NCI-H2081 (cell line): ENCODE measurements around the gene ABCA7.
A peak's percentile ranks its signal among the peaks of the same experiment; 100 is the strongest.

Source experiments
- DNase-seq, 2 experiments: peaks; one replicate each; lab custom pipeline; 2025; lab: John Stamatoyannopoulos, UW

Gene ABCA7

DNA sequence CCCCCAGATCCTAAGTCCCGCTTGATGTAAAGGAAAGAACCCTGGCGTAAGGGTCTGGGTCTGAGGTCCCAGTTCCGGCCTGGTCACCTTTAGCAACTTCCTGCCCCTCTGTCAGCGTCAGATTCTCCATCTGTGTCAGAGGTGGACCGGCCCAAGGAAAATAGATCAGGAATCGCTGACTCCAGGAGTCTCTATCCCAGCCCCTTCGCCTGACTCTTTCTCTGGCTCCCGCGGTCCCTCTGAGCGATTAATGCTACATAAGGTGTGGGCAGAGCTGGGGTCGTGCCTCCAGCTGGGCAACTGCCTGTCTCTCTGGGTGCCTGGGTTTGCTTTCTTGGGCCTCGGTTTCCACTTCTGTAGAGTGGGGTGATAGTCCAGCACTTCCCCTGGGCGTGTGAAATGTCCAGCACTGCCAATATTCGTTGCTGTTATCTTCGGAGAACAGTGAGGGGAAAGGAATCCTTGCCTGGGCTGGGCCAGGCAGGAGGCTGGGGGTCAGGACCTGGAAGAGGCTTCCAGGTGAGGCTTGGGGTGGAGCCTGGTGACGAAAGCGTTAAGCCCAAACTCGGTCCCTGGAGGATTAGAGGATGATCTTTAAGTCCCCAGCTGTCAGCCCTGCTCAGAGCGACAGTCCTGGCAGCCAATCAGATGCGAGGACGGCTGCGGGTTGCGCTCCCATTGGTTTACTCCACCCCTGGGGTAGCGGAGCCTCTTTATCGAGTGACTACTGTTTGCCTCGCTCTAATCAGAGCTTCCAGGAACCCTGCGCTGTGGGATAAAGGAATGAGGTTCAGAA is 767 bp downstream of the ABCA7 start:
- DNase-seq, result peak; percentile 88 to 94

DNA sequence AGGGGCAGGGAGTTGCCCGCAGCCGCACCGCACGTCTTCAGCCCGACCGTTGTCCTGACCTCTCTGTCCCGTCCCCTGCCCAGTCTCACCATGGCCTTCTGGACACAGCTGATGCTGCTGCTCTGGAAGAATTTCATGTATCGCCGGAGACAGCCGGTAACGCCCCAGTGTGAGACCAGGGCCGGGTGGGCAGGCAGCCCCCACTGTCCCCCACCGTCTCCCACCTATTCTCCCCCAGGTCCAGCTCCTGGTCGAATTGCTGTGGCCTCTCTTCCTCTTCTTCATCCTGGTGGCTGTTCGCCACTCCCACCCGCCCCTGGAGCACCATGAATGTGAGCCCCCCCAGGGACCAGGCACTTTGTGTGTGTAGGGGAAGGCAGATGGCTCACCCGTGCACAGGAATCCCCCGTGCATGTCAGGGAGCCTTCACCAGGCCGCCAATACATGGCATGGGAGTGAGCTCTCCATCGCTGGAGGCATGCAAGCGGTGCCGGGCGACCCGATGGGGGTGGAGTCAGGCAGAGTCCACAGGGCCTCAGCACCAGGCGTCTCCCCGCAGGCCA is 1.4 kb downstream of the ABCA7 start:
- no peak for DNase-seq

DNA sequence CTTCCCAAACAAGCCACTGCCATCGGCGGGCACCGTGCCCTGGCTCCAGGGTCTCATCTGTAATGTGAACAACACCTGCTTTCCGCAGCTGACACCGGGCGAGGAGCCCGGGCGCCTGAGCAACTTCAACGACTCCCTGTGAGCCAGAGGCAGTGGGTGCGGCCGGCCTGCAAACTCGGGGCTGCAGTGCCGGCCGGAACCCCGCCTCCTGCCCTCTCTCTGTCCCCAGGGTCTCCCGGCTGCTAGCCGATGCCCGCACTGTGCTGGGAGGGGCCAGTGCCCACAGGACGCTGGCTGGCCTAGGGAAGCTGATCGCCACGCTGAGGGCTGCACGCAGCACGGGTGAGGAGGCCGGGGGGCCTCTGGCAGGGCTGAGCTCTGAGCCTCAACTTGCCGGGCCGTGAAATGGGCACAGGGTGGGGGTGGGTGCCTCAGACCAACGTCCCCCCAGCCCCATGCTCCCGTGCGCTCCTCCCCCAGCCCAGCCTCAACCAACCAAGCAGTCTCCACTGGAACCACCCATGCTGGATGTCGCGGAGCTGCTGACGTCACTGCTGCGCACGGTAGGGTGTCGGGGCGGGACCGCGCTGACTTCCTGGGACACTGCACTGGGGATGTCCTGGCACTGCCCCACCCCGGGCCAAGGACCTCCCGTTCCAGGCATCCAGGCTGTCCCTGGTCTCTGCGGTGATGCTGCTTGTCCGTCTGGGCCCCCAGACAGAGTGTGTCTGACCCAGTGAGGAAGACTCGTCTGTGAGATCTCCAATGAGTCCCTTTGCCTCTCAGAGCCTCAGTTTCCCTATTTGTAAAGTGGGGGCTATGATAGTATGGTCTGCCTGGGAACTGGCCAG is 2.2 kb downstream of the ABCA7 start:
- peak; percentile 44 to 66 for DNase-seq

GRCh38 chr19:1042689-1043511 is 3.0 kb downstream of the ABCA7 start:
- no peak for DNase-seq

DNA sequence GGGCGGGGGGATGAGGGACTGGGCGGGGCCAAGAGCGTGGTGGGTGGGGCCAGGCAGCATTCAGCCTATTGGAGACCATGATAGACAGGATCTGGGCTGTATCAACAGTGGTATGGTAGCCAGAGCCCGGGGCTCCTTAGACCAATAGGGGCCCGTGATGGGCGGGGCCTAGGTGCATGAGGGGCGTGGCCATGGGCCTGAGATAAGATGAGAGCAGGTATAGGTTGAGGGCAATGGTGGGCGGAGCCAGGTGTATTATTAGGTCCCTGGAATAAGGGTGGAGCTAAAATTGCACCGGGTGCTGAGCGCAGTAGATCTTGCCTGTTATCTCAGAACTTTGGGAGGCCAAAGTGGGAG is 5.3 kb downstream of the ABCA7 start:
- DNase-seq, result no peak

GRCh38 chr19:1046117-1046626 is 6.3 kb downstream of the ABCA7 start:
- no peak for DNase-seq

- DNase-seq, result no peak
These were observed 7.2 kb downstream of the ABCA7 start for GRCh38 chr19:1046836-1047695.

DNA sequence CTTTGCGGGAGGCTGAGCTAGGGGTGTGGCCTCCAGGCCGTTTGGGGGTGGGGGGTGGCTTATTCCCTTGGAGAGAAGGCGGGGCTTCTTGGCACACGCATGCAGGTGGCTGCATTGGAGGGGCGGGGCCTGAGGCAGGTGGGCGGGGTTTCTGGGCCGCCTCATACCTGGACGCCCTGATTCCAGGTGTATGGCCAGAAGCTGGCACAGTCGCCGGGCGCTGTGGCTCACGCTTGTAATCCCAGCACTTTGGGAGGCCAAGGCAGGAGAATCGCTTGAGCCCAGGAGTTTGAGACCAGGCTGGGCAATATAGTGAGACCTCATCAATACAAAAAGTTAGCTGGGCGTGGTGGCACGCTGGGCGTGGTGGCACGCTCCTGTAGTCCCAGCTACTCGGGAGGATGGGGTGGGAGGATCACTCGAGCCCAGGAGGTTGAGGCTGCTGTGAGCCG is 7.8 kb downstream of the ABCA7 start:
- DNase-seq, result no peak

DNA sequence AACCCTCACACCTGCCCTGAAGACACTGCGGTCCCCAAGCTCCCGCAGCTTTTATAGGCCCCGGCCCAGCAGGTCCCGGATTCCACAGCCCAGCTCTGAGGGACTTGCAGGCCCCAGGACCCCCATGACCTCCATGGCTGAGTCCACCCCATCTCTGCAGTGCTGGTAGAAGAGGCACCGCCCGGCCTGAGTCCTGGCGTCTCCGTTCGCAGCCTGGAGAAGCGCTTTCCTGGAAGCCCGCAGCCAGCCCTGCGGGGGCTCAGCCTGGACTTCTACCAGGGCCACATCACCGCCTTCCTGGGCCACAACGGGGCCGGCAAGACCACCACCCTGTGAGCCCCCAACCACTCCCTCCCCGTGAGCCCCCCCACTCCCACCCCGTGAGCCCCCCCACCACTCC is 9.2 kb downstream of the ABCA7 start:
- no peak for DNase-seq

DNA sequence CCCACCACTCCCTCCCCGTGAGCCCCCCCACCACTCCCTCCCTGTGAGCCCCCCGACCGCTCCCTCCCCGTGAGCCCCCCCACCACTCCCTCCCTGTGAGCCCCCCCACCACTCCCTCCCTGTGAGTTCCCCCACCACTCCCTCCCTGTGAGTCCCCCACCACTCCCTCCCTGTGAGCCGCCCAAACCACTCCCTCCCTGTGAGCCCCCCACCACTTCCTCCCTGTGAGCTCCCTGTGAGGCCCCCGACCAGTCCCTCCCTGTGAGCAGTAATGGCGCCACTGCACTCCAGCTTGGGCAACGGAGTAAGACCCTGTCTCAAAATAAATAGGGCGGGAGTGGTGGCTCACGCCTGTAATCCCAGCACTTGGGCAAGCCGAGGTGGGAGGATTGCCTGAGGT is 9.9 kb downstream of the ABCA7 start:
- DNase-seq, result no peak

GRCh38 chr19:1050989-1051788 is 11.3 kb downstream of the ABCA7 start:
- DNase-seq, result no peak

GRCh38 chr19:1051791-1052190 is 11.9 kb downstream of the ABCA7 start:
- no peak for DNase-seq

GRCh38 chr19:1052349-1052975 is 12.6 kb downstream of the ABCA7 start:
- DNase-seq, result no peak

DNA sequence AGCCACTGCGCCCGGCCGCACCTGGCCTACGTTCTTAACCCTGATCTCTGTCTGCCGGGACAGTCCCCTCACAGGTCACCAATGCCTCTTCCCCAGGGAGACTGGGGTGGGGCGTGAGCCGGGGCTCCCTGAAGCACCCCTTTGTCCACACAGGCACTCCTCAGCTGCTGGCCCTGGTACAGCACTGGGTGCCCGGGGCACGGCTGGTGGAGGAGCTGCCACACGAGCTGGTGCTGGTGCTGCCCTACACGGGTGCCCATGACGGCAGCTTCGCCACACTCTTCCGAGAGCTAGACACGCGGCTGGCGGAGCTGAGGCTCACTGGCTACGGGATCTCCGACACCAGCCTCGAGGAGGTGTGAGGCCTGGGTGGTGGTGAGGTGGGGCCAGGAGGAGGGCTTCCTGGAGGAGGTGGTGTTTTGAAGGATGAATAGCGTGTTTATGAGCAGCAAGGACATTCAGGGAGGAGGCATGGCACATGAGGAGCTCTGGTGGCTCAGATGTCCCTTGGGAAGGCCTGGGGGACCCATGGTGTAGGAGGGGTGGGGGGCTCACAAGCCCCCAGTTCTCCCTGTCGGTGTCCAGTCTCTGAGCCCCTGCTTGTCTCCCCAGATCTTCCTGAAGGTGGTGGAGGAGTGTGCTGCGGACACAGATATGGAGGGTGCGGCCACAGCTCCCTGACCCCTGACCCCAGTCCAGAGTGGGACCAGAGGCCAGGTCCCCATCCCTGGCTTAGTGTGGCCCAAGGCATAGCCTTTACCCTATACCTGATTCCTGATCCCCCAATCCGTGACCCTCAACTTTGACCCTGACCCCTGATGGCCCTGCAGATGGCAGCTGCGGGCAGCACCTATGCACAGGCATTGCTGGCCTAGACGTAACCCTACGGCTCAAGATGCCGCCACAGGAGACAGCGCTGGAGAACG is 13.5 kb downstream of the ABCA7 start:
- DNase-seq, result no peak

DNA sequence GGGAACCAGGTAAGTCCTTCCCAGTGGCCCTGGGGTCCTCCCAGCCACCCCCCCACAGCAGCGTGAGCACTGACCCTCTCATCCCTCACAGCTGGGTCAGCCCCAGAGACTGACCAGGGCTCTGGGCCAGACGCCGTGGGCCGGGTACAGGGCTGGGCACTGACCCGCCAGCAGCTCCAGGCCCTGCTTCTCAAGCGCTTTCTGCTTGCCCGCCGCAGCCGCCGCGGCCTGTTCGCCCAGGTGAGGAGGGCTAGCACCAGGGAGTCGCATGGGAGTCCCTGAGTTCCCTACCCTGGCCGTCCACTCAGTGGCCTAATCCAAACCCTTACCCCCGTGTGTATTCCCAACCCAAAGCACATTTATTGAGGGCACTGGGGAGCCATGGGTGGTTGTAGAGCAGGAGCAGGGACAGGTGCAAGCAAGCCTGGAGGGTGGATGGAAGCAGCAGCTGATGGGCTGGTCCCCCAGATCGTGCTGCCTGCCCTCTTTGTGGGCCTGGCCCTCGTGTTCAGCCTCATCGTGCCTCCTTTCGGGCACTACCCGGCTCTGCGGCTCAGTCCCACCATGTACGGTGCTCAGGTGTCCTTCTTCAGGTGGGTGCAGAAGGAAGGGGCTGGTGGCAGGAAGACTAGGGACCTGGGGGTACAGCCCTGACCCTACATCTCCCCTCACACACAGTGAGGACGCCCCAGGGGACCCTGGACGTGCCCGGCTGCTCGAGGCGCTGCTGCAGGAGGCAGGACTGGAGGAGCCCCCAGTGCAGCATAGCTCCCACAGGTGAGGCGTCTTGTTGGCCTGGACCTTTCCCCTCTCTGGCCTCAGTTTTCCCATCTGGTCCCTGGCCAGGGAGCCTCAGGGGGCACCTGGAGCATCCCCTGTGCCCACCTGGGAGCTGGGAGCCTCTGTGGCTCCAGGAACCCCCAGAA is 14.5 kb downstream of the ABCA7 start:
- DNase-seq, result no peak

GRCh38 chr19:1055028-1055425 is 15.1 kb downstream of the ABCA7 start:
- DNase-seq, result no peak

GRCh38 chr19:1055886-1056620 is 16.1 kb downstream of the ABCA7 start:
- DNase-seq, result no peak
